ENCODE results near the gene ARID5B.

The ARID5B gene

DNA sequence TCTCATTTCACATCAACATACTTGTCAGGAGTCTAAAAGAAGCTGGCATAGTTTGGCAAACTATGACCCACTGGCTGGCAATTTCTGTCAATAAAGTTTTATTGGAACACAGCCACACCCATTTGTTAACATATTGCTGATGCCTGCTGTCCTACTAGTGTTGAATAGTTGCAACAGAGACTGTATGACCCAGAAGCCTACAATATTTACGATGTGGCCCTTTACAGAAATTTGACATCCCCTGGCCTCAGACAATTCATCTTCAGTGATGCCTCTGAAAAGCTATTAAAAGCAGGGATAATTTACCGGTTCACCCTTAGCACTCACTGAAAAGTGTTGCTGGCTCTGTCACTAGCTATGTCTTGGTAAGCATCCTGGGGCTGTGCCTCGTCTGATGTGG is 155.2 kb downstream of the ARID5B start:
- no peak for DNase-seq

DNA sequence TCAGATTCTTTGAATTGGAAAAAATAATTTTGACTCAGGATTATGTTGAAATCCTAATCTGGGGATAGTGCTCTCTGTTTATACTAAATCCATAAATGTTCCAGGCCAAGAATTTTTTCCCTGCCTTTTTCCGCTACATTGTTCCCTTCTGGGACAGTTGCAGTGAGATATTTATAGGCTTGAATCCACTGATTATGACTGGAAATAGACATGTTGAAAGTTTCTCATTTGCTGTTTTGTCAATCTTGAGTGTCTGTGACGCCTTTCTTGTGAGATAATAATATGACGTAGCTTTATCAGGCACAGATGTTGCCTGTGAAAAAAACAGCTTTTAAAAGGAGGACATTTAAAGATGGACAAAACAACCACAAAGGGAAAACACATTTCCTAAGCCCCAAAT is 155.9 kb downstream of the ARID5B start:
- DNase-seq, result no peak

DNA sequence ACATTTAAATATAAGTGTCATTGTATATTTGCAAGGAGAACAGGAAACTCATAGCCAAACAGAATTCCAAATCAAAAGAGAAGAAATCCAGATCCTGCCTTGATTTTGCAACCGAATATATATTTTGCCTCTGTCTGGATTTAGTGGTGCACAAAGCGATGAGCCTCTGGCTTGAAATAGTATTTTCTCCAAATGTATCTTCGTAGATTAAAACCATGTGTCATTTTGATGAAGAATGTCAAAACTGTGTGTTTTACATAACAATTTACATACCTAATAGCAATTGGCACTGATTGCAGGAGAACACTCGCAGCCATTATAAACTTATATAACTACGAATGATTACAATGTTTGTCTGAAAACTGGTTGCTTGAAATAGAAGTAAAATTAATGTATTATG is 156.4 kb downstream of the ARID5B start:
- no peak for DNase-seq

DNA sequence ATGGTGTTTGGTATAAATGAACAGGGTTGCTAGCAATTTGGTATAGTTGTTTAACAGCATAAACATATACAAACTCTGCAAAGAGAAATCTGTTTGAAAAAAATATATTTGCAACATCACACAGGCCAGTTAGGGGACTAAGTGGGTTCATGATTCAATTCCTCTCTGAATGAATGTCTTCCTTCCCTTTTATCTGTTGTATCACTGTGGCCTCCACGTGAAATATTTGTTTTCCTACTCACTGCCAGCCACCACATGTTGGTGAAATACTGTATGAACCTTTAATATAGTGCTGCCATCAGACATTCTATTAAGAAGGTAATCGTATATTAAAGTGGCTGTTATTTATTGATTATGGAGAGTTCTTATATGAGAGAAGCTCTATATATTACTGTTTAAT is 157.0 kb downstream of the ARID5B start:
- DNase-seq, result no peak

DNA sequence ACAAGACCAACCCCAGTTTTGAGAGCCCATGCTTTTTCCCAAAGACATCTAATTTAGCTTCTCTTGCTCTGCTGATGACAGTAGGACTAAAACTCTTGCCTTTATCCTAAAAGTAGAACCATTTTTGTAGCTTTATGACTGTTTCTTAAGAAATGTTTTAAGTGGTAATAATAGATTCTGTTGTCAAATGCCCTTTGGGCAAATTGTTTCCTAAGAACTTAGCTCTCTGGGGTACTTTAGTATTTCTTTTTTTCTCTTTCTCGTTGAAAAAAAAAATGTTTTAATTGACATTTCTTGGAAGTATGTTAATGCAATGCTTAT is 157.4 kb downstream of the ARID5B start:
- no peak for DNase-seq

DNA sequence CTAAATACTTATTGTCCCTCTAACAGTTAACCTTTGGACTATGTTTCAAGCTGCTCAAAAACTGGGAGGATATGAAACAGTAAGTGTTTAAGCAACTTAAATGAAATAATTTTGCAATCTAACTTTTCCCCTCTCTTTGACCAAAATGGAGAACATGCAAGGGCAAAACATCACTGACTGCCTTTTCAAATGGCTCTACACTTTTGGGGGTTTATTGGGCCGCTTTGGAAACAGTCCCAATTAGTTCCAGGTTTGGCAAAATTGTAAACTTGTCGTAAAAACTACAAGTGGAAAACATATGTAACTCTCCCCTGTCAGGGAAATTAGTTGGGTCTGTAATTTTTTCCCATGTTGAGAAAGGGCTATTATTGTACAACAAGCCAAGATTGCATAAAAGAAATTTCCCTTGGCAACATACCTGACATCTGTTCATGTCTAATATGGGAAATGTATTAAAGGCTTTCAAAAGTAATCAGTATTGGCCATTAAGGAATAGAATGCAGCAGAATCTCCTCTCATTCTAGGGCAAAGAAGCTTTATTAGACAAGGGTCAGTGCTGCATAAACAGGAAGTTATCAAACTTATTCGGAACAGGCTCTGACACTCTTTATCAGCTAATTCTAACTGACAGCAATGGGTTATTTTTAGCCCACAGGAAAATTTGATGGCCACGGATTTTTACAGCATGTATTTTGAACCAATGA is 157.9 kb downstream of the ARID5B start:
- DNase-seq, result no peak

DNA sequence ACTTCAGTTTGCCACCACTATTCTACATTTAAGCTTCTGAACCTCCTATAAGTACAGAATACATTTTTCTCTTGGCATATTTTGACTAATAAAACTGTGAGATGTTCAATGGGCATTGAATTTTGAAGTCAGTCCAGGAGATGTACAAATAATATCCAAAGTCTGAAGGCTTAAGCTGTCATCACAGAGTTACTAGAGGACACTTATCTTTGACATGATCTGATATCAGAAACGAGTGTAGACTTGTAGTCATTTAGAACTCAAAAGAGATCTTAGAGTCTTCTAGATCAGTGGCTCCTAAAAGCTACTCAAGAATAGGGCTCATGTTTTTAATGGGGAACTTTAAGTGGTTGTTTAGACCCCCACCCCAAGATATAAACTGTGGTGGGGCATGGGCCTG is 160.5 kb downstream of the ARID5B start:
- no peak for DNase-seq

DNA sequence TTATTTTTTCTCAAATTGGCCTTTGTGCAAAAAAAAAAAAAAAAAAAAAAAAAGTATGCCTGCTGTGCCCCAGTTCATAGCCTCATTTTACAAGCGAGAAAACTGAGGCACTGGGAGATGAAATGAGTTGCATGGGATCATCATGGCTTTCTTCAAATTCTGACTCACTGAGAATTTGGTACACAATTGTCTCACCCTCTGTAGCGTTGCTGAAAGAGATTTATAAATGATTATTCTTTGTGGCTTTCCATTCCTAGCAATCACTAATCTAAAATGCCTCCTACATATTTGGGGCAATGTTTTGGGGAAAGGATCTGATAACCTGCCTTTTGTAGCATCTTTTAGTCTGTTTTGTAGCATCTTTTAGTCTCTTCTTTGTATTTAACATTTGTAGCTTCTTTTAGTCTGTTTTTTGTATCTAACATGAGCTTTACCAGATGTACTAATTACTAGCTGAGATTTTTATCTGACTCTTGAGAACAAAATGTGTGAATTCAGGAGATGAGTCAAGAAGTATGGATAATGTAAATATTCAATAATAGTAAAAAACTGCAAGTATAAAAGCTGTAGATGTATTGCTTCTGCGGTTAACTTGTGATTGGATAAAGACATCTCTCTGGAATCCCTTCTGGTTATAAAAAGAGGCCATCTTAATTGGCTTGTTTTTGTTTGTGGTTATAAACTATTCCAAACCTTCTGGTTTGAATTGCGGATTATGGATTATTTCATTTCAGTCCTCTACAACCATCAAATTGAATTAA is 161.4 kb downstream of the ARID5B start:
- no peak for DNase-seq

DNA sequence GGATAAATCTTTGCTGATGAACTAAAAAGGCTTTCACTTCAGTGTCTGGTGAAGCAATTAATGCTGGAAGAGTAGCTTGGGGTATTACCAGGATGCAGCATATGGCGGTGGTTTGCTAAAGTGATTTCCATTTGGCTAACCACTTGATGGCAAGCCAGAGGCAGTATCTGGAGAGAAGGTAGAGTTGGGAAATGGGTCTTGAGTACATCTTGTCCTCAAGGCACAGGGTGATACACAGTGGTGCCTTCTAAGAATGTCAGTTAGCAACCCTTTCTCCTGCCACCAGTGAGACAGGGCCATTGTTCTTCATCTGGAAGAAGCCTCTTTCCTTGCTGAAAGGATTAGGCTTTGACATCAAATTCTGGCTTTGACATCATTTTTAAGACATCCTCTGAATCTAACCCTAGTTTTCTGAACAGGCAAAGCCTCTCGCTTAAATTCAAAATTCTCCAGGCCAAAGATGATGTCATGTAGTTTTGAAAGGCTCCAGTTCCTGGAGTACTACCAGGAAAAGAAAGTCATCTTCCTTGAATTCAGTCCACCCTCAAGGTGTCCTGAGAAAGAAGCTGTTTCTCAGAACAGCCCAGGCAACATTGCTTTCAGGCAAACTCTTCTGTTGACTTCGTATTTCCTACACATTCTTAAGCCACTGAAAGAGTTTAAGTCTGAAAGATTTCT is 162.4 kb downstream of the ARID5B start:
- DNase-seq, result no peak

DNA sequence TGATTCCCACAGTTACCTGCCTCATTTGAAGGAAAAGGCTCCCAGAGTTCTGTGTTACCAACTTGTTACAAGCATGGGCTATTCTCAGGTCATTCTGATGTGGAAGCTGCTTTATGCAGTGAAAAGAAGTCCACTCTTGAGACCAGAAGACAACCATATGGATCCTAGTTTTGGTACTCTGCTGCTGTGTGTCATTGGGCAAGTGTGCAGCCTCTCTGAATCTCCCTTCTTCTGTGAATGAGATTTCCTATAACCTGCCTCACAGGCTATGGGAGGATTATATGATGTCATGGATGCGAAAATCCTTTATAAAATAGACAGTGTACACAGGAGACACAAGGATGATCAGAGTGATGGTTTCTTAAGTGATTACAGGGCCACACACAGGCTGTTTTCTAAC is 166.1 kb downstream of the ARID5B start:
- no peak for DNase-seq

DNA sequence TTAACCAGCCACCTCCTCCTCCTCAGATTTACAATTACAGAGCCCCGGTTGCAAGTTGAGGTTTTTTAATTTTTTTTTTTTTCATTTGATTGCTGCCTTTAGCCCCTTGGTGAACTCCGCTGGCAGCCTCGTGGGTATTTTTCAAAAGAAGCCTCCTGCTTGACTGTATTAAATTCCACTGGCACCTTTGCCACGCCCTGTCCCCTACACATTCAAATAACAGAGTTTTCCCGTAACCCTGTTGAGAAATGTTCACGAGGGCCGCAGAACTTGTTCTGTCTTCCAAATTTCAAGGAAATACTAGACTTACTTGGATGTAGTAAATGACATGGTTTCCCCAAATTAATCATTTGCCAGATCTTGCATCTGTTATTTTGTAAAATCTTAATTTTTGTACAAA is 167.0 kb downstream of the ARID5B start:
- no peak for DNase-seq

DNA sequence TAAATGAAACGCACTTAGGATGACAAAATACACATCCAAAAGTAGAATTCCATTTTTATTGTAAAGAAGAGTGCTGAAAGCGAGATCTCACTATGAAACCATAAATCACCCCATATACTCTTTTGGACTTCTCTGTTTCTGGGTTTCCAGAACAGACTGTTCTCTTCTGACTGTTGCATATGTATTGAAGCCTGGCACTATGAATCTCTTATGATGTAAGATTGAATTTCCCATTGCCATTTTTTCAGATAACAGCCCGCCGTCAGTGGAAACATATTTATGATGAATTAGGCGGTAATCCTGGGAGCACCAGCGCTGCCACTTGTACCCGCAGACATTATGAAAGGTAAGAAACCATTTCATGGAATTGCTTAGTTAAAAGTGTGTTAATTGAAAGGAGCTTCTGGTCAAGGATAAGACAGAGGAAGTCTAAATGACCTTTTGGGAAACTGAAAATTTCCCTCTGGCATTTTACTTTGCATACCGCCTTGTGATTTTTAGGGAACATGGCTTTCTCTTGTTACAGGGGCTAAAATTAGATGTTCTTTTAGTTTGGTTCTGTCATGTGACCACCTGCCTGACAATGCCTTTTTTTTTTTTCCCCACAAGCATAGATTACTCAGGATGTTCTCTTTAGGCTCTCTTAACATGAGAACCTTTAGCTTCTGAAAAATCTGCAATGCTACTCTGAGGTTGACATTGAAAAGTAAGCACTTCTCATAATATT is 168.1 kb downstream of the ARID5B start:
- DNase-seq, result no peak

DNA sequence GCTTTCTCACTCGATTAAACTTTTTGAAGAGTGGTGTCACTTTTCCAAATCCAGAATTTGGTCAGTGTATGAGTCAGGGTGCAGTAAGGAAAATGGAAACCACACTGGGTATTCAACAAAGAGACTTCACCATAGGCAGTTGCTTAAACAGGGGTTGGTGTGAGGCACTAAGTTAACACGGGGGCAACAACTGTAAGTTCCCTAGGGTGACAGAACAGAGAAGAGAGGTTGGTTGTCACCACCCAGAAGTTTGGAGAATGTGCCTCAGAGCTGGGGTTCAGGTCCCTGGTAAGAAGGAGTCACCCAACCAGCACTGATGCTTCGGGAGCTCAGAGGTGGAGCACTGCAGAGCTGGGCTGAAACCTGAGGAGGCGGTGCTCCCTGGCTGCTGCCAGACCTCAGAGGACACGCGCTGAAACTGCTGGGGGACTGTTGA is 170.4 kb downstream of the ARID5B start:
- DNase-seq, result no peak

DNA sequence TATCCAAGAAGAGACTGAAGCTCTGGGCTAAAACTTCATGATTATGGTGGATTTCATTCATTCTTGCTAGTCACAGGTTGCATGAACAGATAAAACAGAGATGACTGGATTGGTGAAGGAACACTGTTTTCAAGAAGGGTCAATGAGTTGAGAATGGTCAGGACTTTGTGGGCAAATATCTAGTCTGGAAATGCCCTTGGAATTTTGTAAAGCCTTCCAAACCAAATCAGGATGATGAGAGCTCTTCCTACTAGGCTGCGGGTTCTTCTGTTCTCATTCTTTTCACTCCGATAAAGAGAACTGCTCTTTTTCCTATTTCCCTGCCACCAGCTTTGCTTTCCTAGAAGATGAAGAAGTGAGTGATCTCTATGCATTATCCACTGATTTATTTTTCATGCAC is 171.4 kb downstream of the ARID5B start:
- peak in 1 of 3 experiments; percentile 15 for DNase-seq

DNA sequence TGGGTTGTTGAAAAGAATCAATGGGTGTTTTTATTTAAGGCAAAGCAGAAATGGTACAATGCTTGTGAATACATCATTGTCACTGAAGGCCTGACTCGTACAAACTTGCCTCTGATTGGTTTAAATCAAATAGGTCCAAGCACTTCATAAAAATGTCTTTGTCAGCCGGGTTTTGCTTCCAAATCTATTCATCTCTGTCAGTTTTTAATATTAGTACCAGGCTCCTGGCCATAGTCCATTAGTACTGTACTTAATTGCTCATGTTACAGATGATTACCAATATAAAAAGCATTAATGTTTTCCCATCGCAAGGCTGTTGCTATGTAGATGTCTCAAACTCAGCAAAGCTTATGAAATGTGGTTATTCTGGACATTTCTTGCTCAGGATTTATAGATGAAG is 171.9 kb downstream of the ARID5B start:
- peak in 2 of 3 experiments; percentile 15 to 64 for DNase-seq

DNA sequence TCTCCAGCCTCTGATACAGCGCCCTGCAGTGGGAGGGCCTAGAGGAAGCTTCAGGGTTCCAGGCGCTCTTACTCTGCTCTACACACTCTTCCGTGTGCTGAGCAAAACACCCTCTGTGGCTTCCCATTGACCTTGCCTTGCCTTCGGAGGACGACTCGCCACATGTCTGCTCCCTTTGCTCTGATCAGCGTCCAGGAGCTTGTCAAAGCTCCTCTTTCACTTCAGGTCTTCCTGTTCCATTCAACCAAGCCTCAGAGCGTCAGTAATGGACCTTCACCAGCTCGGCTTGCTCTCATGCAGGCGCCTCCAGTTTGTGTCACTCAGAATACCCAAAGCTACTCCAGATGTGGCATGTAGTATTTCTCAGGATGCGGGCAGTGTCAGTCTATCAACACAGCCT is 173.9 kb downstream of the ARID5B start:
- DNase-seq, result peak in 1 of 3 experiments; percentile 28

DNA sequence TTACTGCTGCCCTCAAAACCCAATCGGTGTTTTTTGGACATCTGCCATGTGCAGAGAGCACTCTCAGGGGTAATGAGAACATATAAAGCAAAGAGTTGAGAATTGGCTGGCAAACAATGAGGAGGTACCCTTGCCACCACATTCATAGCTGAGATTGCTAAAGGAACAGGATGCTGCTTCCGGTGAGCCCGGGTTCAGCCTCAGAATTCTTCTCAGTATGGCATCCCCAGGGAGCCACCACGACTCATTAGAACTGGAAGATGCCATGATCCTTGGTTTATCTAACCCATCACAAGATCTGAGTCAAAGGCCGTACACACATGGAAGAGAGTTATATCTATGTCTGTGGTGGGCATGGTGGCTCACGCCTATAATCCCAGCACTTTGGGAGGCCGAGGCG is 174.4 kb downstream of the ARID5B start:
- peak; percentile 5 to 56 (median 19) for DNase-seq

DNA sequence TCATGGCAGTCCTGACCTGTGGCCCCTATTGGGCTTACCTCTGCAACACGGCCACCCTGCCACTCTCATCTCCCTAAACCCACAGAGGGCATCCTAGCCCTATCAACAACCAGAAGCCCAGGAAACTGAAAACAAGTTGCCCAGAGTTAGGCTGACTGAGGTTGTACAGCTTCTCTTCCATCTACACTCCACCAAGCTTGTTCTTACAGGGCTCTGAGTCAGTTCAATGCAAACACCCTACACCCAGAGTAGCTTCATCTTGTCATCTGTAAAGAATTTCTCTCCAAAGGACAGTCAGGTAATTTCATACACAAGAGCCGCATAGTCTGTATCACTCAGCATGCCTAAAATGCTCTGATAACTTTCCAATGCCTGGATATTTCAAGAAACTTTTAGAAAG is 175.4 kb downstream of the ARID5B start:
- DNase-seq, result peak in 2 of 3 experiments; percentile 6 to 55

DNA sequence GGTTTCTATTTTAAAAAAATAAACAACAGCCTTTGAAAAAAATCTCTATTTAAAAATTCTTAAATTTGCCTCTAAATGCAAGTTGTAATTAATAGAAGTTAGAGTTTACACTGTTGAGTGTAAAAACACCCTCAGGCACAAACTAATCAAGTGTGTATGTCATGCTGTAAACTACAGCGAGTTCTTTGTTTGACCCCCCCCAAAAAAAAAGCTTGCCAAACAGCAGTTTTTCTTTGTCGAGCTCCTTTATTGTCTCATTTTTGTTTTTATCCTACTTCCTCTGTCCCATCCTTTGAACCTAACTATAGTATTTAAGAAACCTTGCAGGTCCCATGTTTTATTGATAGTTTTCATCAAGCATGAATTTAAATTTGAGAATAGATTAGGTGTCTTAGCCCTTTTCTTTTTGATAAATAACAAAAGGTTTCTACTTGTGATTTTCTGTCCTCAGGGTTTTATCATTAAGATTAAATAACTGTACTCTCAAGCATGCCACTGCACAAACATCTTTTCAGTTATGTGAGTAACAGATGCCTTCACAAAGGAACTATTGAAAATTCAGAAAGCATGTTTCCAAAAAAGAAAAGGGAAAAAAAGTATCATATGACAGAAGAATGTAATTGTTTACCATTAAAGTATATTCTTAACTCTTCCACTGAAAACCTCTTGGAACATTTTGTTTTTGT is 176.0 kb downstream of the ARID5B start:
- DNase-seq, result peak in 1 of 3 experiments; percentile 55

DNA sequence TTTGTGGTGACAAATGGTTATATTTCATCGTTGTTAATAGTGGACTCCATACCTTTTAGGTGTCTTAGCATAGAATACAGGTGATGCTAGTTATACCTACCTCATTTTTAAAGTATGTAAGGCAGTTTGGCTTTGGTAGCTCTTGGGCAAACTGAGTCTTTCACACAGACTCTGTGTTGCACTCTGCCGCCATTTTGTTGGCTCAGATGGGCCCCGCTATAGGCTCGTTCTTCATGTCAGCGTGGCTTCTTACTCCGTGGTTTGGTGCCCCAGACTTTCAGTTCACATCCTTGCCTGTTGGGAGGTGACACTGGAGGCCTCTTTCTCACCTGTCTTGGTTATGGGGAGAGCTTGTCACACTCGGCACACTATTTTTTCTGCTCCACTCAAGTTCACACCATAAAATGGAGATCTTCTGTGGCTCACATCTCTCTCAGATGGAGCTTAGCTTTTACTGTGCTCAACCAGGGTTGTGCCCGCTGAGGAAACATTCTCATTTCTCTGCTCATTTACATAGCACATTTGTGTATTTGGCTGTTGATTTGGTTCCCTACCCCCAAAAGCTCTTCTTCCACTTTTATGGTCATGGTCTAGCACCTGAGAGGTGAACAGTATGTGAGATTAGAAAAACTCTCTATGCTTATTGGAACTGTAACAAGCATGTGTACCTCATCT is 178.5 kb downstream of the ARID5B start:
- DNase-seq, result no peak

DNA sequence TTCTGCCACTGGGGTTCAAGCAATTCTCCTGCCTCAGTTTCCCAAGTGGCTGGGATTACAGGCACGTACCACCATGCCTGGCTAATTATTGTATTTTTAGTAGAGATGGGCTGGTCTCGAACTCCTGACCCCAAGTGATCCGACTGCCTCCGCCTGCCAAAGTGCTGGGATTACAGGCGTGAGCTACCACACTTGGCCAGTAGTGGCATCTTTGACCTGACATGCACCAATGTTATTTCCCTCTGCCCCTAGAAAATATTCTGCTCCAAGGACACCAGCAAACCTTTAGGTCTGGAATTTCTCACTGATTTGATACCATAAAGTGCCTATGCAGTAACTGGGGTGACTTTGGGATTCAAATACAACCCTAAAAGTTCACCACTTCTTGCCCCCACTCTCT is 179.4 kb downstream of the ARID5B start:
- no peak for DNase-seq
